Measurements from ENCODE around the gene RGS11. TPM values are rescaled to one million over a fixed set of nuclear protein-coding genes. Genes with fewer than 3 reads are reported as not detected.
A peak's percentile ranks its signal among the peaks of the same experiment; 100 is the strongest.
"Not testable (repeated sequence)": the region's sequence is repeated elsewhere in the genome, so short reads cannot be mapped to it uniquely, and the experiment has no call there.

RGS11 gene
- total RNA-seq, 1 experiment from 2014 or later = 0.69 TPM

DNA sequence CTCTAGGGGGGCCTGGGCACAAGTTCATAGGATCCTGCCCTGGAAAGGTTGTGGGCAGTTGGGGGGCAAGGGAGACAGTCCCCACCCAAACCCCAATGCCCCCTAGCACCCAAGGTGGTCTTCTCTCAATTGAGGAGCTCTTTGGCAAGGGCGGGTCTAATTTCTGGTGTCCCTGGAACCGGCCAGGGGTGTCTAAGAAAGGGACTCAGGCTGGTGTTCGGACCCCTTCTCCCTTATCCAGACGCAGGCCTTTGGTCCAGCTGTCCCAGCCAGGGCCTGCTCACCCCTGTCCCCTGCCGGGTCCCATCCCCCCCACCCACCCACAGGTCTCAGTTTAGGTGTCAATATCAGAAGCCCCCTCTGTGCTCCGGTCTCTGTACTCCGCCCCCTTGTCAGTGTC lies 3.8 kb upstream of the RGS11 start:
- H3K36me3 ChIP-seq (replicated peaks; ENCODE audit: control insufficient read depth, insufficient read depth, low read length) = no peaks in the 10 kb centered on the region

DNA sequence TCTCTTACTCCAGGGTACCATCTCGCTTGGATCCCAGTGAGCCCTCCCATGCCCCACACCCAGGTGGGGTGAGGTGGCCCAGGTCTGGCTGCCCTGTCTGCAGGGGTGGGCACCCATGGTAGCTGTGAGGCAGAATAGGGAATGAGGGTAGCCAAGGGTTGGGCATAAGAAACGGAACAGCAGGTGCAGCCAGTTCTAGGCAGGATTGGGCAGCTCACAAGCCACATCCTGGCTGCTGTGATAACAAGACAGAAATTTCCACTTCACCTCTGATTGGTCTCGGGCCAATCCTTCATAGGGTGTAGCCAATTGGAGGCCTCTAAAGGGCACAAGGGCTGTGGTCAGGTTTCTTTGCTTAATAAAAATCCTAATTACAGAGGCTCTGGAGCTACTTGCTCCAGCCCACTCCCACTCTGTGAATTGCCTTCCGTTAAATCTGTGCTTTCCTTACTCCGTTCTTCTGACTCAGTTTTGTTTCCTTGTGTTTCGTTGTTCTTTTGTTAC lies 3.2 kb upstream of the RGS11 start:
- DNase-seq = no peak
- H3K27me3 ChIP-seq (ENCODE audit: control insufficient read depth, insufficient read depth, low read length) = peaks cover 52% of the 10 kb centered on the region

More for the DNA sequence above, 3.8 kb upstream of the RGS11 start:
- Histone ChIP-seq H3K27me3 (ENCODE audit: control insufficient read depth, insufficient read depth, low read length) (peaks cover 49% of the 10 kb centered on the region), H3K4me3 (ENCODE audit: insufficient read depth, low read depth, low read length) (no peak overlapping the region; the same call in 1 of the 2 replicates)
- DNase-seq = no peak

DNA sequence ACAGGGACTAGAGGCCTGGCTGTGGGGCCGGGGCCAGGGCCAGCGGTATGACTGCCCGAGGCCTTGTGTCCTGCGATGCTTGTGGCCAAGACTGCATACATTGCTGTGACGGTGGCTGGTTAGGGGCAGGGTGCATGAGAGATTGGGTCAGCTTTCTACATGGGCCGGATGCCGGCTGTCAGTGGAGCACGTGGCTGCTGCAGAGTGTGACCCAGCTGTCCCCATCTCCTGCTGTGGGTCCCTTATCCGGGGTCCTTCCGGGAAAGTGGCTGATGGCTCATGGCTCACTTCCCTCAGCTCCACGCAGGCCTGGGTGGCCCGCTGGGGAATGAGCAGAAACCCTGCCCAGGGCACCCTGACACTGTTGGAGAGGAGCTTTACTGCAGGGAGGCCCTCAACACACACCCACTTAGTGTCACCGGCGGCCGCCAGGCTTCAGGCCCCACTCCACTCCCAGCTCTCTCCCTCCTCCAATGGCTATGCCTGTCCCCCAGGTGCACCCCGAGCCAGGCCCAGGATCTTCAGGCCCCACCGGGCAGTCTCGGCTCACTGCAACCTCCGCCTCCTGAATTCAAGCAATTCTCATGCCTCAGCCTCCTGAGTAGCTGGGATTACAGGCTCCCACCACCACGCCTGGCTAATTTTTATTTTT lies 808 bp upstream of the RGS11 start:
- Histone ChIP-seq H3K27me3 (ENCODE audit: control insufficient read depth, insufficient read depth, low read length) (peaks cover 49% of the 10 kb centered on the region), H3K4me3 (ENCODE audit: insufficient read depth, low read depth, low read length) (no peak overlapping the region)

More for the DNA sequence above, 3.2 kb upstream of the RGS11 start:
- H3K36me3 ChIP-seq (replicated peaks; ENCODE audit: control insufficient read depth, insufficient read depth, low read length) = no peaks in the 10 kb centered on the region
- H3K4me3 ChIP-seq (ENCODE audit: insufficient read depth, low read depth, low read length) = no peak overlapping the region

DNA sequence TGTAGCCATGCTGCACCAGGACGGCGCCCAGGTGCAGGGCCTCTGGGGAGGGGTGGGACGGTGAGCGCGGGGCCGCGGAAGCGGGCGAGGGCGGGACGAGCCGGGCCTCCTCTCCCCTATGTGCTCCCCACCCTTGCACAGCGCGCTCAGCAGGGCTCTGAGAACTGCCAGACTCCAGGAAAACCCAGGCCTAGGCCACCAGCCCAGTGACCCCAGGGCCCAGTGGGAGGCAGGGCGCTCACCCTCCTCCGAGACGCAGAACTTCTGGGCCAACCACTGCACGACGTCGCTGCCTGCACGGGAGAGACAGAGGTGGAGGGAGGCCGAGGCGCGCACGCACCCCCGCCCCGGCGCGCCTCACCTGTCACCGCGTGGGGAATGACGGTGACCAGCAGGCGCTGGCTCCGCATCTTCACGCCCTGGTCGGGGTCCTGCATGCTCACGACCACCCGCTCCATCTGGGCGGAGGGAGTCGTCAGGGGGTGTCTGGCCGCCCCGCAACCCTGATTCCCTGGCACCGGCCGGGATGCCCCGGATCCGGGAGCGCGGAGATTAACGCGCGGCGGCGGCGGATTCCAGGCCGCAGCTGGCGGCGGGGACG lies 603 bp downstream of the RGS11 start:
- peak overlapping the region; percentile 47 for H3K4me3 ChIP-seq (ENCODE audit: insufficient read depth, low read depth, low read length)
- peaks cover 38% of the 10 kb centered on the region for H3K27me3 ChIP-seq (ENCODE audit: control insufficient read depth, insufficient read depth, low read length)
- peak; percentile 92 for DNase-seq

More for the DNA sequence above, 808 bp upstream of the RGS11 start:
- no peak for DNase-seq
- H3K36me3 ChIP-seq (replicated peaks; ENCODE audit: control insufficient read depth, insufficient read depth, low read length) = no peaks in the 10 kb centered on the region

DNA sequence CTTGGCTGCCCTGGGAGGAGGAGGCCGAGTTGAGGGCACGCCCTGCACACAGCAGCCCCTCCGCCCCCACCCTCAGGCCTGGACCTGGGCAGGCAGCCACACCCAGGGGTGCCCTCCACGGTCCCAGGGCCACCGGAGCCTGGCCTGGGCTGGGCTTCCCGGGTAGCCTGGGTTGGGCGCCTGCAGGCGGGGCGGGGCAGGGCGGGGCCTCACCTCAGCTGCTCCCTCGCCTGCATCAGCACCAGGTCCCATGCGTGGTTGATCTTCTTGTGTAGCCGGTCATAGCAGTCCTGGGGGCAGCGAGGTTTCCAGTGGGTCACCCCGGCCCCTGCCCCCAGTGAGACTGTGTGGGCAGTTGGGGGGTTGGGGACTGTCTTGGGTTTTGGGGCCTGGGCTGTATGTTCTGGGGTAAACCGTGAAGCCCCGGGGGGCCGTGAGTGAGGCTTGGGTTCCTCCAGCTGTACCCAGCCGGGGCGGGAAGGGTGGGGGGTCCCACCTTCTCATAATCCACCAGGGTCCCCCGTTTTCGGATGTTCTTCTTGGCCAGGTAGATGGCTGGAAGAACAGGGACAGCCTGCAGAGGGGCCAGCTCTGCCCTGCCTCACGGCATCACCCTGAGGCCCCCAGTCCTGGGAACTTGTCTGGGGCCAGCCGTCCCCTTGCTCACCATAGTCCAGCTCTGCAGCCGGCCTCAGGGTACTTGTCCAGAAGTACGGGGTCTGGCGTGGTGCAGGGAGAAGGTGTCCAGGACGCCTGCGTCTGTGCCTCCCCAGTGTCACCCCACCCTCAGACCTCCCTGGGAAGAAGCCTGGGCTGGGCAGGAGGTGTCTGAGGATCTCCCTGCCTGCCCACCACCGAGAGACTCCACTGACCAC lies 2.0 kb downstream of the RGS11 start:
- H3K36me3 ChIP-seq (replicated peaks; ENCODE audit: control insufficient read depth, insufficient read depth, low read length) = no peaks in the 10 kb centered on the region
- no peak overlapping the region for H3K4me3 ChIP-seq (ENCODE audit: insufficient read depth, low read depth, low read length)
- H3K27me3 ChIP-seq (ENCODE audit: control insufficient read depth, insufficient read depth, low read length) = peaks cover 25% of the 10 kb centered on the region
- no peak for DNase-seq

More for the DNA sequence above, 603 bp downstream of the RGS11 start:
- H3K36me3 ChIP-seq (replicated peaks; ENCODE audit: control insufficient read depth, insufficient read depth, low read length) = no peaks in the 10 kb centered on the region

GRCh38 chr16:272633-273546 lies 2.9 kb downstream of the RGS11 start:
- peaks cover 21% of the 10 kb centered on the region for H3K27me3 ChIP-seq (ENCODE audit: control insufficient read depth, insufficient read depth, low read length)
- H3K36me3 ChIP-seq (replicated peaks; ENCODE audit: control insufficient read depth, insufficient read depth, low read length) = no peaks in the 10 kb centered on the region
- DNase-seq = no peak
- no peak overlapping the region for H3K4me3 ChIP-seq (ENCODE audit: insufficient read depth, low read depth, low read length)

- Histone ChIP-seq H3K36me3 (replicated peaks; ENCODE audit: control insufficient read depth, insufficient read depth, low read length) (no peaks in the 10 kb centered on the region), H3K4me3 (ENCODE audit: insufficient read depth, low read depth, low read length) (no peak overlapping the region), H3K27me3 (ENCODE audit: control insufficient read depth, insufficient read depth, low read length) (peaks cover 12% of the 10 kb centered on the region)
- DNase-seq = no peak
These were observed 5.1 kb downstream of the RGS11 start for GRCh38 chr16:270381-271255.

DNA sequence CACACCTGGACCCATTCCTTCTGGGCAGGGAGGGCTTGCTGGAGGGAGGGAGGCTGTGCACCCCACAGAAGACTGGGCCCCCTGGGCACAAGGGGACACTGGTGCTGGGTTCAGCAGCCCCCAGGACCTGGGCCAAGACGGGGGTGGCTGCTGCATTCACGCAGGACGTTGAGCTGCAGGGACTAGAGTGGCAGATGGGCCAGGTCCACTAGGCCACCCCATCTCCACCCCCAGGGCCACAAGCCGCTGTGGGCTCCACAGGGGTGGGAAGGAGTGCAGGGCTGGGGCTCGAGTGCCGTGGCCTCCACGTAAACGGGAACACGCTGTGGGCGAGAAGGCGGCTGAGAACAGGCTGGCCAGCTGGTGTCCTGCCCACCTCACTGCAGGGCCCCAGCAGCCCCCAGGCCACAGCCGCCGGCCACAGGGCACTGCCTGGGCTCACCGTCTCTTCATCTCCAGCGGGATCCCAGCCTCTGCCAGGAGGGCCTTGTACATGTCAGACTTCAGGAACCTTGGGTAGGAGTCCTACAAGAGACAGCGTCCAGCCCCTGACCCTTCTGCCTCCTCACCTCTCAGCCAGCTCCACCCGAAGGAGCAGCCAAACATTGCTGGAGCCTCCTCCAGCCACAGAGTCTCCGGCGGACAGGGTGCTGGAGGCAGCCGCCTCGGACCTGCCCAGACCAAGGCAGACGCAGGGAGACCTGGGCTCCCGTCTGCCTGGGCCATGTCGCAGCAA lies 6.5 kb downstream of the RGS11 start:
- Histone ChIP-seq H3K36me3 (replicated peaks; ENCODE audit: control insufficient read depth, insufficient read depth, low read length) (no peaks in the 10 kb centered on the region), H3K27me3 (ENCODE audit: control insufficient read depth, insufficient read depth, low read length) (0 out of 2 replicates have a peak, but pooled peaks cover under 1% of the 10 kb centered on the region), H3K4me3 (ENCODE audit: insufficient read depth, low read depth, low read length) (no peak overlapping the region)
- no peak for DNase-seq

- DNase-seq = no peak
- Histone ChIP-seq H3K36me3 (replicated peaks; ENCODE audit: control insufficient read depth, insufficient read depth, low read length) (no peaks in the 10 kb centered on the region; the same call in 1 of the 2 replicates), H3K4me3 (ENCODE audit: insufficient read depth, low read depth, low read length) (no peak overlapping the region), H3K27me3 (ENCODE audit: control insufficient read depth, insufficient read depth, low read length) (no peaks in the 10 kb centered on the region)
These were observed 7.3 kb downstream of the RGS11 start for GRCh38 chr16:268141-269053.

DNA sequence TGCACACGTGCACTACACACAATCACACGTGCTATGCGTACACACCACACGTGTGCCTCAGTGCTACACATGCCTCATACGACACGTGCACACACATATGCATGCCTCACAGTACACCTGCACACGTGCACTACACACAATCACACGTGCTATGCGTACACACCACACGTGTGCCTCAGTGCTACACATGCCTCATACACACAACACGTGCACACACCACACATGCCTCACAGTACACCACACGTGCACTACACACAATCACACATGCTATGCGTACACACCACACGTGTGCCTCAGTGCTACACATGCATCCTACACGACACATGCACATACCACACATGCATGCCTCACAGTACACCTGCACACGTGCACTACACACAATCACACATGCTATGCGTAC lies 8.2 kb downstream of the RGS11 start:
- not testable (repeated sequence) for H3K36me3 ChIP-seq (replicated peaks; ENCODE audit: control insufficient read depth, insufficient read depth, low read length); H3K4me3 ChIP-seq (ENCODE audit: insufficient read depth, low read depth, low read length); H3K27me3 ChIP-seq (ENCODE audit: control insufficient read depth, insufficient read depth, low read length); DNase-seq

GRCh38 chr16:266258-267164 lies 9.2 kb downstream of the RGS11 start:
- Histone ChIP-seq H3K4me3 (ENCODE audit: insufficient read depth, low read depth, low read length) (no peak overlapping the region), H3K27me3 (ENCODE audit: control insufficient read depth, insufficient read depth, low read length) (no peaks in the 10 kb centered on the region), H3K36me3 (replicated peaks; ENCODE audit: control insufficient read depth, insufficient read depth, low read length) (peaks cover 4% of the 10 kb centered on the region)
- DNase-seq = no peak

All from H7 (cell line).